ENCODE measurements around the gene PIAS2.
"Not testable (repeated sequence)": the region's sequence is repeated elsewhere in the genome, so short reads cannot be mapped to it uniquely, and the experiment has no call there.

The PIAS2 gene, protein sequence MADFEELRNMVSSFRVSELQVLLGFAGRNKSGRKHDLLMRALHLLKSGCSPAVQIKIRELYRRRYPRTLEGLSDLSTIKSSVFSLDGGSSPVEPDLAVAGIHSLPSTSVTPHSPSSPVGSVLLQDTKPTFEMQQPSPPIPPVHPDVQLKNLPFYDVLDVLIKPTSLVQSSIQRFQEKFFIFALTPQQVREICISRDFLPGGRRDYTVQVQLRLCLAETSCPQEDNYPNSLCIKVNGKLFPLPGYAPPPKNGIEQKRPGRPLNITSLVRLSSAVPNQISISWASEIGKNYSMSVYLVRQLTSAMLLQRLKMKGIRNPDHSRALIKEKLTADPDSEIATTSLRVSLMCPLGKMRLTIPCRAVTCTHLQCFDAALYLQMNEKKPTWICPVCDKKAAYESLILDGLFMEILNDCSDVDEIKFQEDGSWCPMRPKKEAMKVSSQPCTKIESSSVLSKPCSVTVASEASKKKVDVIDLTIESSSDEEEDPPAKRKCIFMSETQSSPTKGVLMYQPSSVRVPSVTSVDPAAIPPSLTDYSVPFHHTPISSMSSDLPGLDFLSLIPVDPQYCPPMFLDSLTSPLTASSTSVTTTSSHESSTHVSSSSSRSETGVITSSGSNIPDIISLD

DNA sequence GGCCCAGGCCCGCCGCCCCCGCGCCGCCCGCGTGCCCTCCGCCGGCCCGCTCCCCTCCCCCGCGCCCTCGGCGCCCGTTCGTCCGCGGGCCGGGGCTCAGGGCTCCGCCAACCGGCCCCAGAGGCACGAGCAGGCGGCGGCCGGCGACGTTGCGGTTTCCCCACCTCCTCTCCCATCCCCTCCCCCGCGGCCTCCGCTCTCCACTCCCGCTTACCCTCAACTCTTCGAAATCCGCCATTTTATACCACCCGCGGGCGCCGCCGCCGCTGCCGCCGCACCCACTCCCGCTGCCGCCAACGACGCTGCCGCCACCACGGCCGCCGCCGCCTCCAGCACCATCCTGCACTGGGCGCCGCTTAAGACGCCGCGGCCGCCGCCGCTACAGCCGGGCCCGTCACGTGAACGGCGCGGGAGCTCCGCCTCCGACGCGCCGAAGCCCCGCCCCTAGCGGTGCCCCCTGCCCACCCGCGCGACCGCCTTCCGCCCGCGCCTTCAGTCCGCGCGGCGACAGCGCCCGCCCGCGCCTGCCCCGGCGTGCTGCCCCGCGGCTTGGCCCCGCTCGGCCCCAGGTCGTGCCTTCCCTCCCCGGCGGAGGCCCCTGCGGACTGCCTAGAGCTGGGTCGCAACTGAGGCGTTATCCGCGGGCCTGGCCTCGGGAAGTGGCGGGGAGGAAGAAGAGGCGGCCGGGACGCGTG is at the start of gene PIAS2, which contains the start of gene KATNAL2:
Gene PIAS2, minus strand, starts transcription at position 400 of the 695 bp plus-strand sequence. Its CDS starts 162 bp downstream, at position 238.
Gene KATNAL2, plus strand, starts transcription at position 495 of the 695 bp plus-strand sequence. CDS start 29,271 bp downstream, outside the sequence.
- DNase-seq (ENCODE audit: low read depth in 1 of 2, low spot score in 1 of 2): peak; percentile 44 to 57

DNA sequence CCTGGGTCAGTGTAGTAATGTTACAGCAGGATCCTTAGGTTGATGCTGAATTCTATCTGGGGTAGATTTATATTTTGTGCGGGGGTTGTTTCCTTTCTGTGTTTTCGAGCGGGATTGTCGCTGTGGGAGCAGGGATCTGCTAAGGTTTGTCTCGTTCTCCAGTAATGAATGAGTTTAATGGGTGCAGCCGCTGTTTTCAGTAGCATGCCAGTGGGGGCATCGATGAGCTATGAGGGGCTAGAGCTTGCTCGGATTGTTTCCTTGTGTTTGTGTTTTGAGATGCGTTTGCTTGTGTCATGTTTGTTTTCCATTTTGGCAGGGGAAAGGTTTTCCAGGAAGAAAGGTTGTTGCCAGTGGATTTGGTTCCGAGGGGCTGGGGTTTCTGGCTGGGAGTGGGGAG is 49.0 kb upstream of the PIAS2 start:
- DNase-seq (ENCODE audit: low read depth in 1 of 2, low spot score in 1 of 2): not testable (repeated sequence)

DNA sequence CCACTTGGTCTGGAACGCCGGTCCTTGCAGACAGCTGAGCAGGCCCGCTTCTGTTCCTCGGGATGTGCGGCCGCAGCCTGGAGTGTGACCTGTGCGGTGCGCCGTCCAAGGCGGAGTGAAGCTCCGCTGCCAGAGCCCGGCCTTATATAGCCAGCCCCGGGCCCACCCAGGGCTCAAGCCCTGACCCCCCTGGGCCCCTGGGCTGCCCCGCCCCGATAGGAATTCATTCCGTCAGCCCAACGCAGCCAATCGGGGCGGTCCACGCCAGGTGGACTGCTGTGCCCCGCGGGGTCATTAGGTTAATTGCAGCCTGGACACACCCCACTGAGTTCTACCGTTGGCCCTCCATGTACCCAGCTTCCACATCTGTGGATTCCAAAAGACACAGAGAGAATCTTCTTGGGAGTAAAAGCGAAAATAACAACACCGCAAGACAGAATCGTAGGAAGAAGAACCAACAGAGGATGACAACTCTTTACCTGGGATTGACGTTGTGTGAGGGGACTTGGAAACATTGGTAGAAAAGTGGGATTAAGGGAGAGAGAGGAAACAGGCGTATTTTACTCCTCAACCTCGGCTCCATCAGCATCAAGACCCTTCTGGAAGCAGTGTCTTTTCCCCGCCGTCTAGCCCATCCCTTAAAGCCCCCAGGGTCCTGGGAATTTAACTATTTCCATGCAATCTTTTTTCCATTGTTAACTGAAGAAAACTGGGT is 47.4 kb upstream of the PIAS2 start:
- not testable (repeated sequence) for DNase-seq (ENCODE audit: low read depth in 1 of 2, low spot score in 1 of 2)

DNA sequence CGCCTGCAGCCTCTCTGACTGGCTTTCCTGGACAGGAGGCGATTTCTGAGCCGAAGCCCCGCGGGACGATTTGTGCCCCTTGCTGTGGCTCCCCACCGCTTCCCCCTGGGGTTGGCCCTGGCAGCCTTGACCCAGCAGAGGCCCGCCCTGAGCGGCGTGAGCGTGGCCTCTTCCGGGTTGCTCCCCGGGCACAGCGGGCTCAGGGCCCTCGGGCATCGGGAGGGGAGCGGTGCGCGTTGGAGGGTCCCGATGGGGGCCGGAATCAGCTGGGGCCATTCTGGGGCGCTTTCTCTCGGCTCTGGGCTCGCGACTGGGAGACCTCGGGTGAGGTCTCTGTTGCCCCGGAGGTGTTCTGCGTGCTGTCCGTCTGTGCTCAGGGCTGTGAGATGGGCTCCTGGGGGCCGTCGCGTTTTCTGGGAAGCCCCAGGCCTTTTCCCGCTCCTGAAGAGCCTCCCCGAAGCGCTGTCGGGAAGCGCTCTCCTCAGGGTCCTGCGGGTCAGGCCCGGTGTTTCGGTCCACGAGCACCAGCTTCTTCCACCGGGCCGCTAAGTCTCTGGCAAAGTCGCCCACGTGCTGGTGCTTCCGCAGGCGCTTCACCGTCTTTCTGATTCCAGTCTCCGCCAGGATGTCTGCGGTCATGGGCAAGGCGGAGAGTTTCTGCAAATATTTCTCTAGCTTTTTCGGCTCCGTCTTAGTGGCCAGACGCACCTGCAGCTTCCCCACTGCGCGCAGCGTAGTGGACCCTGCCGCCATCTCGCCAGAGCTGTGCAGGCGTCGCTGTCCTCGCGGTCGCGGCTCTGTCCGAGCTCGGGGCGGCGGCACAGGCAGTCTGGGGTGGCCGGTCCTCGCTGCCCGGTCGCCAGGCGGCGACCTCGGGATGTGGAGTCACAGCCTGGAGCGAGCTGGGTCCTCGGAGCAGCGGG is 46.6 kb upstream of the PIAS2 start:
- not testable (repeated sequence) for DNase-seq (ENCODE audit: low read depth in 1 of 2, low spot score in 1 of 2)

DNA sequence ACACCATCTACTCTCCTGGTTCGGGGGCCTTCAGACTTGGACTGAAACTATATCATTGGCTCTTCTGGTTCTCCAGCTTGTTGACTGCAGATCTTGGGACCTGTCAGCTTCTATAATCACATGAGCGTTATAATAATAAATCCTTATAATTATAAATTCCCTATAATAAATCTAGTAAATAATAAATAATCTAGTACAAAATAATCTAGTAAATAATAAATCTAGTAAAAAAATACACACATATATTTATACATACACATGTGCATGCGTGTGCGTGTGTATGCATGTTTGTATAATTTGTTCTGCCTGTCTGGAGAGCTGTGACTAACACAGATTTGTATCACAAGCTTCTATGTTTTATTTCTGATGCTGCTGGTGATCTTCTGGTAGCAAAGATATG is 40.9 kb upstream of the PIAS2 start:
- DNase-seq (ENCODE audit: low read depth in 1 of 2, low spot score in 1 of 2): no peak

DNA sequence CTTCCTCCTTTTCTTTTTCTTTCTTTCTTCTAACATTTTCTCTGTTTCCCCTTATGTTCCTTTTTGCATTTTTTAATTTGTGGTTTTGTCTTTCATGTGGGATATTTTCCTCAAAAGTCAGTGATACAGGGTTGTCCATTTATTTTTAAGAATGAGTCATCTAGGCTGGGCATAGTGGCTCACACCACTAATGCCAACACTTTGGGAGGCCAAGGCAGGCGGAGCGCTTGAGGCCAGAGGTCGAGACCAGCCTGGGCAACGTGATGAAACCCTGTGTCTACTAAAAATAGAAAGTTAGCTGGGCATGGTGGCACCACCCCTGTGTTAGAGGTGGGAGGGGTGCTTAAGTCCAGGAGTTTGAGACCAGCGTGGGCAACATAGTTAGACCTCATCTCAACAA is 35.9 kb upstream of the PIAS2 start:
- no peak for DNase-seq (ENCODE audit: low read depth in 1 of 2, low spot score in 1 of 2)

DNA sequence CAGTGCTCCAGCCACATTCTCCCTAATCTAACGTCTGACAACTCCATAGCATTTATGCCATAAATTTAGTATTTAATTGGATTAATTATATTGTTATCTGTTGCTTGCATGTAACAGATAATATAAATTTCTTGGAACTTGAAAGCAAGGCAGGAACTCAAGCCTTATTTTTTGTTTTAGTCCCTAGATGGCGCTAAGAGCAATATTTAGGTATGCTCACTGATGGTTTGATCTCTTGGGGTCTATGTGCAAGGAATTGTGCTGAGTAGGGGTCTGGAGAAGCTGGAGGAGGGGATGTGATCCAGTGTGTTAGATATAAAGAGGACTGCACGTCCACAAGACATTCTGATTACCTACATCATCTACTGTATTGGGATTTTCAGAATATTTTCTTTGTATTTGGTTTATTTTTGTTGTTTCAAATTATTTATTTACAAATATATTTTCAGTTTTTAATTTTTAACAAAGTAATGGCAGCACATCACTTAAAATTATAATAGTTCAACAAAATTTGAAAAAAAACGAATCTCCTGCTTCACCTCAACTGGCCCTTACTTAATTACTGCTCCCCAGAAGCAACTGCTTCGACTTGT is 32.9 kb upstream of the PIAS2 start:
- DNase-seq (ENCODE audit: low read depth in 1 of 2, low spot score in 1 of 2): no peak

DNA sequence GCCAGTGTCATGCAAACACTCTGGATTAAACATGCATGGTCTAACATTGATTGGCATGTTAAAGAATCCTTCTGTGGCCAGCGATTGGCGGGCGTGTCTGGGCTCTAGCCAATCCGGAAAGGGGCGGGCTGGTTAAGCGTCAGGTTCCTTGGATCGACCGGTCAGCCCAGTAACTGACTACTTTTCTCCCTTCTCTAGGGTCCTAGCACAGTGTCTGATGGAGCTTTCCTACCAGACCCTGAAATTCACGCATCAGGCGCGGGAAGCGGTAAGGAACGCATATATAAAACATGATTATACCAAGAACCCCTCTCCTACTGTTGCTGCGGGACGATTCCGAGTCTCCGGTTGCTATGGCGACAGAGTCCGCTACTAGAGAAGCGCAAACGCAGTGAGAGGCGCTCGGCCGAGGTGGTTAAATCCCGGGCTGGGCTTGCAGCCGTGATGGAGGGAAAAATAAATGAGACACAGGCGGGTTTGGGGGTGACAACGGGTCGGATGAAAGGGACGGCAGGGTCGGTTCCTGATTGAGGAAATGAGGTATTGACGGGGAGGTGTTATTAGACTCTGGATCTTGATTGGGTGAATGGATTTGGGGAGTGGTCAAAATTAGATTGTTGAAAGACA is 29.5 kb upstream of the PIAS2 start:
- peak; percentile 21 to 33 for DNase-seq (ENCODE audit: low read depth in 1 of 2, low spot score in 1 of 2)

DNA sequence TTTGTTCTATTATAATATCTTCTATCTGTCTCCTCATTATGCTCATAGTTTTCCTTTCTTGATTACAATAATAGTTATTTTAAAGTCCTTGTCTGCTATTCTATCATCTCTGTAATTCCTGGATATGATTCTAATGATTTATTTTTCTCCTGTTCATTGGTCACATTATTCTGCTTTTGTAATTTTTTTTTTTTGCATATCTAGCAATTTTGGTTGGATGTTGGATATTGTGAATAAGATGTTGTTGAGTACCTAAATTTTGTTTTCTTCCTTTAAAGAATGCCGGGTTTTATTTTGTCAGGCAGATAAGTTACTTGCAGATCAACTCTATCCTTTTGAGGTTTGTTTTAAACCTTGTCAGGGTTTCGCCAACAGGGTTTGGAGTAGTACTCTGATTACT is 25.3 kb upstream of the PIAS2 start:
- no peak for DNase-seq (ENCODE audit: low read depth in 1 of 2, low spot score in 1 of 2)

DNA sequence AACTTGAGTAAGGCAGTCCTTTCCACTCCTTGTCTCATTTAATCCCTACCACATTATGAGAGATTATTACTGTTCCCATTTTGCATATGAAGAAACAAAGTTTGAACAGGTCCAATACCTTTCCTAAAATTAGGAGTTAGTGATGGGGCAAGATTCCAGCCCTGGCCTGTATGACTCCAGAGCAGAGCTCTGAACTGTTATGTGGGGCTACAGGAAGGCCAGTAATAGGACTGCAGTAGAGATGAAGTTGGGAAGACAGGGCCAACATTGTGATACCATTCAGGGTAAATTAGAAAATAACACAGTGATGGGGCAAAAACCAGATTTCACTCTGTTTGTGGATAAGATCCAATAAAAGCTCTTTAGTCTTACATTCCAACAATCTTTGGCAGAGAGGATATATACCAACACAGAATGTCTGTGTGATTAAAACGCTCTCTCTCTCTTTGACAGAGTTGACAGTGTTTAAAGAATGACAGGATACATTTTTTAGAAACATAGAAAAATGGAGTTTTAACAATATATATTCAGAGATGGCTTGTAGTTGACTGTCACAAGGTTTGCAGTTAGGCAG is 22.8 kb upstream of the PIAS2 start:
- DNase-seq (ENCODE audit: low read depth in 1 of 2, low spot score in 1 of 2): no peak

DNA sequence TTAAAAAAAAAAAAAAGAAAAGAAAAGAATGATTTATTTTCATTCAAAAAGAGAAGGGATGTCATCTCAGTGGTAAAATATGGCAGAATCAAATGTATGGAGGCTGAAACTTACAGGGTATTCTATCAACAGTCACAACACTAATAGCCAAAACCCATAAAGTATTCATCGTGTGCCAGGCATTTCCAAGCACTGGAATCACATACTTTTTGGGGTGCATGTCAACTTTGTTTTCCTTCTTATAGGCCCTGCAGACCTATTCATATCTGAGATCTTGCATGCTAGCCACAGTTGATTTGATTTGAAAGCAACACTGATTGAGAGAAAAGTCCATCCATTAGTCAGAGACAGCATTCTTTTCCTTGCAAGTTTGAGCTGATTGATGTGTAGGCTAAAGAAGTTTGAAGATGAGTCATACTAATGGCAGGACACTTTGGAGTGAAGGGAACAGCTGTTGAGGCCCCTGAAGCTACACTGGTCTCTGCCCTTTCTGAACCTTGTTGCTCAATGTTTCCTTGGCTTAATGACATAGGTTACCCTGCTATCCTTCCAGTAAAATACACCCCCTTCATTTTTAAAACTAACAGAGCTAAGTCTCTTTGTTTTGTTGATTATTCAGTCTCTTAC is 22.1 kb upstream of the PIAS2 start:
- no peak for DNase-seq (ENCODE audit: low read depth in 1 of 2, low spot score in 1 of 2)

DNA sequence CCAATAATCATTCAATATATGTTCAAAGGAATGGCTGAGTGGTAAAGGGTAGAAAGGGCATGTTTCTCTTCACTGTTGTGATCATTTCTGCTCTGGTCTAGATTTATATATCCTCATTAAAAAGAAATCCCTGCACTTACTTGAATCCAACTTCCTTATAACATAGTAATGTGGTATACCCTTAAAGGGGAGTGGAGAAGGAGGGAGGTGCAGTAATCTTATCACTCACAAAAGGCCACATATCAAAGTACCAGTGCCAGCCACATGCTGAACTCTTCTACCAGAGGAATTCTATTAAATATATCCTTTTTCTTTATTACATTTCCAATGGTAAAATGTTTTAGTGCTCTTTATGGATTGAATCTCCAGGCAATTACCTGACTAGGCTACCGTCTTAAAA is 3.3 kb upstream of the PIAS2 start:
- no peak for DNase-seq (ENCODE audit: low read depth in 1 of 2, low spot score in 1 of 2)

DNA sequence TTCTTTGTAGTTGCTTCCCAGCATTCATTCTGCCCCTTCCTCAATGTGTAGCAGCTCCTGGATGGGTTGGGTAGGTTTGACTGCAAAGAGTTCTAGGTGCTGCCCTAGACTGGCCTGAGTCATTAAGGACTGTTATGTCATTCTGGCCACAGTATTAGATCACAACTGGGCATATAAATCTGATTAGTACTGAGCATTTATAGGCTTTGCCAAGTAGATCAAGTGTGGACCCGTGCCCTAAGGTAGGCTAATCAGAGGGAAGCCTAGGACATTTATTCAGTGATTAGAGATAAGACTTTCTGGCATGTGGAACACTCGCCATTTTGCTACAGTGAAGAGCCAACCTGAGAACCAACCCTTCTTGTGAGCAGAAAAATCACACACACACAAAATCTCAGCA is 2.8 kb upstream of the PIAS2 start:
- DNase-seq (ENCODE audit: low read depth in 1 of 2, low spot score in 1 of 2): no peak

DNA sequence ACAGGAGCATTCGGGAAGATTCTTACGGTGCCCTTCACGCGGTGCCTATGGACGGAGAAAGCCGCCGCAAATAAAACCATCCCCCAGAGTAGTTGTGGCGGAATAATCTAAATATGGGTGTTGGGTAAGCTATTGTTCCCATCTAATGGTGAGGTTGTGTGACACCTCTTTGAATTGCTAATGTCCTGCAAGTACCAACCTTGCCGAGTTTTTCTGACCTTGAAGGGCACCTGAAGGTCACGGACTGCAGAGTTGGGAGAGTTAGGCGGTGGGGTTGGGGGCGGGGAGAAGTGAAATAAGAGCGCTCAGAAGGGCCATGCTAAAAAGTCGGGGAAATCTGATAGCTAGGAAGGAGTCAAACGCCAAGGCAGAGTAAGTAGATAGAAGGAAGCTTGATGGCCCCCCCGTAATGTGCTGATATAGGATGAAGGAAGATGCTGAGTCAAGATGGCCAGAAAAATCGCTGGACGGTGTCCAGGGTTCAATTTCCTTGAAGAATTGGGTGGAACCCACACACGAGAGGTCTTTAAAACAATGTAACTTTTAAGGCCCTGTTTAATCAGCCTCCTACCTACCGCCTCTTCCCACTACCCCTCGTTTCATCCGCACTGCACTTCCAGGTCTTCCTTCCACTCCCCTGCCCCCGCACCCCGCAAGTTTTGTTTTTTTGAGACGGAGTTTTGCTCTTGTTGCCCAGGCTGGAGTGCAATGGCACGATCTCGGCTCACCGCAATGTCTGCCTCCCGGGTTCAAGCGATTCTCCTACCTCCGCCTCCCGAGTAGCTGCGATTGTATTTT is 695 bp upstream of the PIAS2 start:
- DNase-seq (ENCODE audit: low read depth in 1 of 2, low spot score in 1 of 2): peak; percentile 9 to 13

DNA sequence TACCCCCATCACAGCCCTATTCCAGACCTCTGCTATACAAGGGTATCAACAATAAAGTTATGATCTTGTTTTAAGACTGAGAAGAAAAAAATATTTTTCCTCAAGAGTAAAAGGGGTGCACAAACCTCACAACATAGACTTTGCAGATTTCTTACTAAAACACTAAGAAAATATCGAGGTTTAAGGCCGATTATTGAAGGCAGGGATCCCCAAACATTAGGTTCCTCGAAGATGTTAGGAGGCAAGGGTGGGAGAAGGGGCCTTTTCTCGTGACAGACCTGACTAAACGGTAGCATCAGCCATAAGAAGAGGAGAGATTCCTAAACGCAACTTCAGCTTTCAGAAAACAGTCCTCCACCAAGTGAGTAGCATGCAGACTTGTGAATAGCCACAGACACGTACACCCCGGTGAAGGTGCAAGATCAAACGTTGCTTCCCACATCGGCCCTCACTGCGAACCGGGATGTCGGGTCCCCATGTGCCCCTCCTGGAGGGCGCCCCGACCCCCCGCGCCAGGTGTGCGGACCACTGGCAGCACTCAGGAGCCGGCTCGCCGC is 678 bp downstream of the PIAS2 start:
- DNase-seq (ENCODE audit: low read depth in 1 of 2, low spot score in 1 of 2): peak in 1 of 2 donors; percentile 10

DNA sequence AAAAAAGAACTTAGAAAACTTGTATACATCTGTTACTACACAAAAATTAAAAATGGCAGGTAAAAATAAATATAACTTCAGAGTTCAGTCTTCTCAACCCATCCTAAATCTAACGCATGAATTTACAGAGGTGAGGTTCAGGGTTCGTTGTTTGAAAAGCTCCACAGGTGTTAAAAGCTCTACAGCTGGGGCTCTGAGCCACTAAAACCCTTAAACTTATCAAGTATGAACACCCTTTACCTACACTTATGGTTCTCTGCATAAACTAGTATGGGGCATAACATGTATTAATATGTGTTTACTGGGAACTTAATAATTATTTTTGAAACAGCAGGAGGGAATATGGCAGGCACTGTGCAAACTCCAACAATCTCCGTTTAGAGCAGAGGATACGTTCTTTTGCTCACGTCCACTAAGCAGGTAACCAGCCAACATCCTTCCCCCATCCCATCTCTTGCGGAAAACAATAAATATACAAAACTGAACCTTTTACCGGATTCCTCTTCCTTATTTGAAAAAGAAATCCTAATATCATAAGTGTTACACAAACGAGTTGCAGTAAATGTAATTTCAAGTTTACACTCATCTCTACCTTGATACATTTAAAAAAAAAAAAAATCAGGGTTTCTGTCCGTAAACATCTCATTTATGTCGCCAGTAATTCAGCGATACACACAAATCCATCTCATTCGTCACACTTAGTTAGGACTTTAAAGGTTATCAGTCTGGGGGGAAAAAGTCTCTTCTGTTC is 1.3 kb downstream of the PIAS2 start:
- DNase-seq (ENCODE audit: low read depth in 1 of 2, low spot score in 1 of 2): no peak

DNA sequence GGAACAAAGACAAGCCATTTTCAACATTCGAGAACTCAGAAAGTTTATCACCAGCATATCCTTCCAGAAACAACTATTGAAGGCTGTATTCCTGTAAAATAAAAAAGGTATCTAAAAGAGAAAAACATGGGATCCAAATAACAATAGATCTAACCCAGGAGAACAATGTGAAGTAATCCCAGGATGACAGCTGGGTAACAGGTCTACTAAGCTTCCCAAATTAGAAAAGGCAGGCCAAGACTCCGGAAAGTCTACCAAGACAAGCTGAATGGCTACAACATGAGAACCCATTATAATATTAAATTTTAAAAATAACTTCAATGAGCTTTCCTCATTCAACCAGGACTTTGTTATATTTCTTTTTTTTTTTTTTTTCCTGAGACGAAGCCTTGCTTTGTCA is 6.5 kb downstream of the PIAS2 start:
- DNase-seq (ENCODE audit: low read depth in 1 of 2, low spot score in 1 of 2): no peak
